Esophagus squamous epithelium (tissue), 5 donors: ENCODE data around the gene ECT2. TPM values are rescaled to one million over a fixed set of nuclear protein-coding genes. Genes with fewer than 3 reads are reported as not detected.

Experiments used
- DNase-seq: peaks from one replicate; lab custom pipeline; 2025; lab: John Stamatoyannopoulos, UW
- H3K27ac ChIP-seq, 4 donors: fragments of 200-600 bp; sonication (generic); one replicate each; pipeline ENCODE4 v1.5.1; 2016 to 2019; ENCODE audit warnings: mild to moderate bottlenecking in 1 of 4
- H3K27me3 ChIP-seq, 4 donors: fragments of 200-600 bp; sonication (generic); 1 replicate in 3 of 4; 2 replicates in 1 of 4; pipeline versions ENCODE4 v1.5.1 to v1.6.0; 2017 to 2021; ENCODE audit warnings: antibody characterized with exemption in 1 of 4
- H3K36me3 ChIP-seq, 3 donors: fragments of 200-600 bp; sonication (generic); one replicate each; pipeline ENCODE4 v1.5.1; 2016 to 2019
- H3K4me1 ChIP-seq, 3 donors: fragments of 200-600 bp; sonication (generic); one replicate each; pipeline ENCODE4 v1.5.1; 2017 to 2019
- H3K4me3 ChIP-seq, 4 donors: fragments of 200-600 bp; sonication (generic); 1 replicate in 3 of 4; 2 replicates in 1 of 4; pipeline ENCODE4 v1.5.1; 2016 to 2019; ENCODE audit warnings: mild to moderate bottlenecking in 2 of 4, moderate library complexity in 1 of 4
- H3K9me3 ChIP-seq, 3 donors: fragments of 200-600 bp; sonication (generic); one replicate each; pipeline ENCODE4 v1.5.1; 2016 to 2019
- CTCF ChIP-seq, 6 experiments: fragments of 450-650 bp in 4 of 6; fragments of 200-600 bp in 2 of 6; sonication (generic) in 2 of 6; IDR thresholded peaks; one replicate each; pipeline ENCODE4 v1.5.1; 2016 to 2019; ENCODE audit warnings: antibody characterized with exemption in 6 of 6, mild to moderate bottlenecking in 4 of 6, moderate library complexity in 4 of 6
- POLR2A ChIP-seq, 4 donors: fragments of 450-650 bp; IDR thresholded peaks; one replicate each; pipeline ENCODE4 v1.6.1; 2017; ENCODE audit warnings: antibody characterized with exemption in 4 of 4, mild to moderate bottlenecking in 4 of 4, moderate library complexity in 3 of 4
- WGBS, 2 donors: methylation state at CpG; one replicate each; pipeline ENCODE4 v1.1.5; 2018; 5-methylcytosine and 5-hydroxymethylcytosine counted together
- intact Hi-C: fragments of 100-400 bp; cut with DNase I; formaldehyde crosslinking; loops from one replicate; pipeline ENCODE4 v1.15.0; 2022
- total RNA-seq, 4 donors: library from RNA; depleted of rRNA; stranded (reverse); fragments of >200 nt; gene quantifications; one replicate each; pipeline ENCODE4 v1.1.0, GENCODE V29; 2016
- donor health status: DM: yes; HTN: yes; CAD: no.

The ECT2 gene
- total RNA-seq, 4 donors from 2014 or later = 7.7 to 30.5 (median 17.7) TPM

- Histone ChIP-seq H3K4me1 (no peaks in the 10 kb centered on the region), H3K27me3 (no peaks in the 10 kb centered on the region), H3K27ac (no peak overlapping the region), H3K4me3 (no peak overlapping the region), H3K9me3 (no peaks in the 10 kb centered on the region), H3K36me3 (peaks cover 0 to 5% (median 0%) of the 10 kb centered on the region in 3 donors)
- TF ChIP-seq POLR2A (IDR thresholded peaks at IDR 0.05) (no peak), CTCF (IDR thresholded peaks at IDR 0.05) (no peak)
- intact Hi-C loops = no loop called here
- 86 to 100% methylated on average over 1 of the region's 1 CpG for WGBS, 2 donors
- no peak for DNase-seq
Measured at GRCh38 chr3:172814738-172815137, 64.2 kb downstream of the ECT2 start.

- 90 to 92% methylated on average over 4 of the region's 4 CpGs for WGBS, 2 donors
- Histone ChIP-seq H3K4me1 (no peaks in the 10 kb centered on the region), H3K9me3 (no peaks in the 10 kb centered on the region), H3K27ac (no peak overlapping the region), H3K36me3 (peaks cover 0 to 5% (median 0%) of the 10 kb centered on the region in 3 donors), H3K27me3 (no peaks in the 10 kb centered on the region), H3K4me3 (no peak overlapping the region)
- TF ChIP-seq POLR2A (IDR thresholded peaks at IDR 0.05) (no peak), CTCF (IDR thresholded peaks at IDR 0.05) (no peak)
- intact Hi-C loops = no loop called here
- no peak for DNase-seq
Measured at GRCh38 chr3:172815857-172816256, 65.3 kb downstream of the ECT2 start.

- no peak overlapping the region for H3K27ac ChIP-seq
- H3K27me3 ChIP-seq = no peaks in the 10 kb centered on the region
- intact Hi-C loops = no loop called here
- no peak for TF ChIP-seq CTCF (IDR thresholded peaks at IDR 0.05)
- no peaks in the 10 kb centered on the region for H3K9me3 ChIP-seq
- no peak overlapping the region for H3K4me3 ChIP-seq
- DNase-seq = no peak
- H3K4me1 ChIP-seq = no peaks in the 10 kb centered on the region
- peaks cover 0 to 5% (median 0%) of the 10 kb centered on the region in 3 donors for H3K36me3 ChIP-seq
Measured at GRCh38 chr3:172816281-172816680, 65.8 kb downstream of the ECT2 start.

- Histone ChIP-seq H3K27me3 (no peaks in the 10 kb centered on the region), H3K27ac (no peak overlapping the region), H3K36me3 (peaks cover 0 to 5% (median 0%) of the 10 kb centered on the region in 3 donors), H3K9me3 (no peaks in the 10 kb centered on the region), H3K4me1 (no peaks in the 10 kb centered on the region), H3K4me3 (no peak overlapping the region)
- 94 to 96% methylated on average over 2 of the region's 2 CpGs for WGBS, 2 donors
- DNase-seq = no peak
- no peak for TF ChIP-seq POLR2A (IDR thresholded peaks at IDR 0.05)
- no peak for TF ChIP-seq CTCF (IDR thresholded peaks at IDR 0.05)
- intact Hi-C loops = no loop called here
Measured at GRCh38 chr3:172816968-172817367, 66.4 kb downstream of the ECT2 start.

GRCh38 chr3:172820492-172820891 lies 70.0 kb downstream of the ECT2 start:
- WGBS, 2 donors = 56 to 67% methylated on average over 2 of the region's 2 CpGs
- H3K9me3 ChIP-seq = no peaks in the 10 kb centered on the region
- H3K27me3 ChIP-seq = no peaks in the 10 kb centered on the region
- H3K4me3 ChIP-seq = no peak overlapping the region
- H3K36me3 ChIP-seq = peaks cover 0 to 5% (median 0%) of the 10 kb centered on the region in 3 donors
- intact Hi-C loops = no loop called here
- no peaks in the 10 kb centered on the region for H3K4me1 ChIP-seq
- no peak for TF ChIP-seq POLR2A (IDR thresholded peaks at IDR 0.05)
- TF ChIP-seq CTCF (IDR thresholded peaks at IDR 0.05) = no peak
- H3K27ac ChIP-seq = no peak overlapping the region
- DNase-seq = no peak
